Measurements from ENCODE around the gene IMPDH2.

Gene IMPDH2

DNA sequence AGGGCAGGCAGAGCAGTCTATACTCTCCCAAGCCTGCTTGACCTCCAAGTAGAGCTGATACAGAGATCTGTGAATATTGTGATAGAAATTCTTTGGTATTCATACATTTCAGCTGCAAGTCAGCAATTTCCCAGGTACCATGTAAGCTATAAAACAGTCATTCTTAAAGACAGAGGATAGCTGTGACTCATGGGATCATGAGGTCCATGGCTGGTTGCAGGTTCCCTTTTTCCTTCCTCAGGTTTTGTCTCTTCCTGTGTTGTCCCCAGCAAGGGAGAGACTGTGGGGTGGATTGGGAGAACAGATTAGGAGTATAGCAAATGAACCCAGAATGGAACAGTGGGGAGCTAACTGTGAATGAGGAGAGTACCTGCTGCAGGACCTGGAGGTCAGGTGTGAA, 44.5 kb downstream of the IMPDH2 start:
- DNase-seq (ENCODE audit: low read depth in 1 of 2, low spot score in 1 of 2) = no peak

DNA sequence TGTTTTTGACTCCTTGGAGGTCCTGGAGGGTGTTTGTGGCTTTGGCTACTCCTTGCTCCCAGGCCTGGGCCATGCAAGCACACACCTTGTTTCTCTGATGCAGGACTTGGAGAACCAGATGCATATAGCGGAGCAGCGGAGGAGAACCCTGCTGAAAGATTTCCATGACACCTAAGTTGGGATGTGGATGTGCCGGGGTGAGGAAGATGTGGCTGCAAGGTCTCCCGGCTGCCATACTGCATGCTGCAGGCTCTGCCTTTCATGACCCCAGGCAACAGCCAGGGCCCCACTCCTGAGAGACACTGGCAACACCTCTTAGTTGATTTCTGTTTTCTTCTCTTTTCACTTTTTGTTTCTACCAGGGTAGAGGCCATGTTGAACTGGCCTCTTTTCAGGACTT, 46.1 kb downstream of the IMPDH2 start:
- DNase-seq (ENCODE audit: low read depth in 1 of 2, low spot score in 1 of 2) = no peak

DNA sequence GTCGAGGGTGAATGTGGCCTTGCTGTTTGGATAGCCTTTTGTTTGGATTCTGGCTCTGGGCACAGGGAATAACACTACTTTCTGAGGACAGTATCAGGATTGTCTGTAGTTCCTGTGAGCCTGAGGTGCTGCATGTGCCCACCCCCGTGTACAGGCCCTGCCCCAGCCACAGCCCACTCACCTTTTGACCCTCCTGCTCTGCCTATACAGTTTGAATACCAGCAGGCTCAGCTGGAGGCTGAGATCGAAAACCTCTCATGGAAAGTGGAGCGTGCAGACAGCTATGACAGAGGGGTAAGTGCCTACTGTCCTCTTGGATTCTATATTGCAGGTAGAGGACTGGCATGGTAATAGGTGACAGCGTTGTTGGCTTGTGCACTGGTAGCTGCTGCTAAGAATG, 46.5 kb downstream of the IMPDH2 start:
- DNase-seq (ENCODE audit: low read depth in 1 of 2, low spot score in 1 of 2) = no peak

DNA sequence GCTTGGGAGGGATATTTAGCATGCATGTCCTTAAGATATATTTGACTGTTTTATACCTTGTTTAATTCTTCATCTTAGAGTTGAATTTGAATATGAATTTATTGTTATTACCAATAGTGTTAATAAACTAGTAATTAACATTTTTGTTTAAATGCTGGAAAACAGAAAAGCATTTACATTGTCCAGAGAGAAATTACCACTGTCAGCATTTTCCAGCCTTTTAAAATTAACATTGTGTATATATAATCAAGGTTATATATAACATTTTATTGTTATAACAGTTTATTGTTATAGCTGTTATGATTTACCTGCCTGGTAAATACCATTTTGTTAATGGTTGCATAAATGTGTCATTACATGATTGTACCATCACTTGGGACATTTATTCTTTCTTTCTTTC, 47.2 kb downstream of the IMPDH2 start:
- no peak for DNase-seq (ENCODE audit: low read depth in 1 of 2, low spot score in 1 of 2)

DNA sequence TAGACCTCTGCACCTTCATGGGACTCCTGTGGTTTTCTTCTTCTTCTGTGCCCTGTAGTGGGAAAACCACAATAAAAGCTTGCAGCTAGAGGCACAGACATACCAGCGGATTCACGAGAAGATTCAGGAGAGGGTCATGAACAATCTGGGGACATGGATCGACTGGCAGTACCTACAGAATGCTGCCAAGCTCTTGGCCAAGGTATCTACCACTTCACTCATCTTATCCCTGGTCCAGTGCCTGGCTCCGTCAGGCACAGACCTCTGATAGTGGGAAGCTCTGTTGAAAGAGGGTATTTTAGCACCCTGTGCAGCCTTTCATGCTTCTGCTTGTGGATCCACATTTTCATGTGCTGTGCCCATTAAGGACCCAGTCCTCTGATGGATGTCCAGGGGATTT, 48.9 kb downstream of the IMPDH2 start:
- DNase-seq (ENCODE audit: low read depth in 1 of 2, low spot score in 1 of 2) = no peak

DNA sequence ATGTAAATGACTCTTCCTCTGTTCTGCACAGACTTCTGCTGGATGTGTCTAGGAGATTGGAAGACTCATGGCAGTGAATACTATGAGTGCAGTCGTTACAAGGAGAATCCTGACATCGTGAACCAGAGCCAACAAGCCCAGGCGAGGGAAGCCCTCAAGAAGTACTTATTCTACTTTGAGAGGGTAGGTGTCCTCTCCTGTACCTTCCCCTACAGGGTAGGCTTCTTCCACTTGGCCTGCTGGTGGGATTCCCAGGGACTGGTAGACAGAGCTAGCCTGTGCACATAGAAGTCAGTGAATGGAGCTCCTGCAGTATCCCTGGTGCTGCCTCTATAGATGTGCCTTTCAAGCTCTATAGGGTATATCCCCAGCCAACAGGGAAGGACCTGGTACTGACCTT, 49.7 kb downstream of the IMPDH2 start:
- no peak for DNase-seq (ENCODE audit: low read depth in 1 of 2, low spot score in 1 of 2)

Data from activated T-helper 1 cell treated with anti-CD3 and anti-CD28 coated beads, Interleukin-2, amount 50 U/mL, for 16 hours (primary cell).